GM12878 (cell line): ENCODE results near the gene REEP1. TPM values are rescaled to one million over a fixed set of nuclear protein-coding genes. Genes with fewer than 3 reads are reported as not detected.

Experiments
- ATAC-seq: fragments of 200-7000 bp; cut with Tn5 transposase; 3 replicates; pipeline ENCODE4 v1.9.1; 2020; ENCODE audit warnings: mild to moderate bottlenecking, moderate library complexity
- BruUV-seq: library from RNA; stranded (reverse); fragments of 400-500 nt; replicated peaks from 2 replicates; lab custom pipeline; 2021; lab: Mats Ljungman, UMichigan
- CTCF ChIA-PET: fragments of 300-600 bp; sonication (Branson Sonifier 250); formaldehyde crosslinking; extraction: SDS; loops from one replicate; lab custom pipeline; 2021; ENCODE audit warnings: inconsistent platforms; lab: Yijun Ruan, JAX
- POLR2A ChIA-PET: fragments of 350-600 bp; formaldehyde crosslinking; extraction: SDS; loops from one replicate; lab custom pipeline; 2021; ENCODE audit warnings: inconsistent platforms; lab: Charles Lee
- RAD21 ChIA-PET: fragments of 300-600 bp; sonication (Branson Sonifier 250); formaldehyde crosslinking; loops from one replicate; lab custom pipeline; 2023; ENCODE audit warnings: antibody characterized with exemption; ENCODE audit not compliant: unreplicated experiment; lab: Charles Lee
- SMC1A ChIA-PET: fragments of 300-600 bp; sonication (Branson Sonifier 250); formaldehyde crosslinking; loops from one replicate; lab custom pipeline; 2023; ENCODE audit not compliant: unreplicated experiment, uncharacterized antibody; lab: Charles Lee
- DNase-seq: peaks from one replicate; pipeline ENCODE4 v3.0.0-alpha.2; 2011; ENCODE audit warnings: low read depth, low spot score
- FAIRE-seq: peaks from 3 replicates; lab custom pipeline; 2011; peaks lifted over from hg19 to GRCh38; lab: Jason Lieb, UNC
- H2AFZ ChIP-seq: 2 replicates; pipeline ENCODE4 v1.6.0; 2011; ENCODE audit warnings: low read depth, low read length, control low read depth; ENCODE audit not compliant: control insufficient read depth
- H3K27ac ChIP-seq: 2 replicates; pipeline ENCODE4 v1.5.1; 2011; ENCODE audit warnings: control low read depth; ENCODE audit not compliant: control insufficient read depth, insufficient read depth
- H3K27me3 ChIP-seq, 2 experiments: replicated peaks in 1 of 2; 2 replicates each; pipeline versions ENCODE4 v1.6.0 to v1.6.1; 2011; ENCODE audit warnings: low read length in 1 of 2; ENCODE audit not compliant: control insufficient read depth in 2 of 2, insufficient read depth in 2 of 2
- H3K36me3 ChIP-seq, 2 experiments: 2 replicates each; pipeline ENCODE4 v1.5.1; 2011; ENCODE audit warnings: low read length in 1 of 2; ENCODE audit not compliant: control insufficient read depth in 2 of 2, insufficient read depth in 2 of 2
- H3K4me1 ChIP-seq: 2 replicates; pipeline ENCODE4 v1.6.1; 2011; ENCODE audit warnings: mild to moderate bottlenecking, low read length, moderate library complexity, mixed read lengths; ENCODE audit not compliant: control insufficient read depth, insufficient read depth
- H3K4me2 ChIP-seq: 2 replicates; pipeline ENCODE4 v1.6.0; 2011; ENCODE audit warnings: control low read depth; ENCODE audit not compliant: control insufficient read depth, insufficient read depth
- H3K4me3 ChIP-seq: fragments of 200-600 bp; sonication (generic); 2 replicates; pipeline ENCODE4 v1.5.1; 2016
- H3K79me2 ChIP-seq: 2 replicates; pipeline ENCODE4 v1.6.0; 2011; ENCODE audit warnings: low read length; ENCODE audit not compliant: control insufficient read depth, insufficient read depth
- H3K9ac ChIP-seq: 2 replicates; pipeline ENCODE4 v1.8.0; 2011; ENCODE audit warnings: low read length, control low read depth, mixed read lengths; ENCODE audit not compliant: control insufficient read depth, insufficient read depth
- H3K9me3 ChIP-seq: replicated peaks from 3 replicates; pipeline ENCODE4 v1.5.1; 2011; ENCODE audit warnings: mild to moderate bottlenecking, low read length; ENCODE audit not compliant: control insufficient read depth, insufficient read depth
- H4K20me1 ChIP-seq: 2 replicates; pipeline ENCODE4 v1.6.0; 2011; ENCODE audit not compliant: control insufficient read depth, insufficient read depth
- GABPA ChIP-seq: IDR thresholded peaks from 2 replicates; pipeline ENCODE4 v1.6.1; 2014; ENCODE audit warnings: antibody characterized with exemption, low read depth, mild to moderate bottlenecking, inconsistent platforms
- MEF2A ChIP-seq: IDR thresholded peaks from 2 replicates; pipeline ENCODE4 v1.6.1; 2011; ENCODE audit warnings: low read depth, mild to moderate bottlenecking, low read length, moderate library complexity; ENCODE audit not compliant: insufficient read depth
- POU2F2 ChIP-seq: IDR thresholded peaks from 3 replicates; pipeline ENCODE4 v1.6.1; 2011; ENCODE audit warnings: low read depth, mild to moderate bottlenecking, low read length, borderline replicate concordance
- SPI1 ChIP-seq: IDR thresholded peaks from 2 replicates; pipeline ENCODE4 v1.6.1; 2011; ENCODE audit warnings: low read depth, mild to moderate bottlenecking, low read length, moderate library complexity, borderline replicate concordance; ENCODE audit not compliant: insufficient read depth
- WGBS: methylation state at CpG from one replicate; pipeline ENCODE4 v1.1.6; 2016; ENCODE audit warnings: low lambda C conversion rate; ENCODE audit not compliant: insufficient replicate concordance, insufficient coverage; ENCODE audit errors: missing lambda C conversion rate; 5-methylcytosine and 5-hydroxymethylcytosine counted together
- in situ Hi-C: fragments of 300-500 bp; cut with MboI; formaldehyde crosslinking; loops from 9 replicates; pipeline ENCODE4 v1.14.3; 2018; ENCODE audit warnings: mixed read lengths
- intact Hi-C: fragments of 100-400 bp; cut with micrococcal nuclease; formaldehyde crosslinking; loops from one replicate; pipeline ENCODE4 v1.14.2; 2022; ENCODE audit not compliant: unreplicated experiment
- polyA plus RNA-seq, 11 experiments: library from polyadenylated mRNA; depleted of rRNA in 4 of 11; unstranded in 6 of 11; stranded (reverse) in 5 of 11; fragments of >200 nt; fragmentation: Nextera tagmentation in 4 of 11; fragmentation: Illumina TruSeq in 1 of 11; extraction: Ambion mirVana in 4 of 11; extraction: Trizol in 1 of 11; gene quantifications; 1 replicate in 1 of 11; 2 replicates in 10 of 11; pipeline versions ENCODE4 v1.2.1 to v1.2.3, GENCODE V29; 2011 to 2016; ENCODE audit warnings: inconsistent platforms in 2 of 11, missing spikeins in 2 of 11, low read depth in 1 of 11
- total RNA-seq, 4 experiments: library from RNA; depleted of rRNA in 3 of 4; stranded (reverse); fragments of >200 nt in 3 of 4; fragmentation: Illumina TruSeq in 1 of 4; extraction: Trizol in 1 of 4; gene quantifications; 2 replicates each; pipeline versions ENCODE4 v1.2.1 to v1.2.3, GENCODE V29; 2013 to 2021

The REEP1 gene
- total and polyA plus RNA-seq, 10 of the 15 experiments (the other 5 are each of a cell fraction or from before 2014, with no cell fraction given), result 0.02 to 0.30 (median 0.09) TPM; not detected in 1

GRCh38 chr2:86211033-86211795 lies 126.2 kb downstream of the REEP1 start:
- DNase-seq (no peak), FAIRE-seq (peak; percentile 84), ATAC-seq (no peak; the same call in 2 of the 3 replicates)
- Histone ChIP-seq H3K4me3 (no peak overlapping the region), H3K79me2 (no peaks in the 10 kb centered on the region), H4K20me1 (no peaks in the 10 kb centered on the region), H3K4me2 (no peak overlapping the region), H3K27me3 (no peaks in the 10 kb centered on the region), H3K27ac (no peak overlapping the region; the same call in 1 of the 2 replicates), H2AFZ (no peak overlapping the region), H3K4me1 (peaks cover 3% of the 10 kb centered on the region; the same call in 1 of the 2 replicates), H3K9ac (no peak overlapping the region), H3K36me3 (peaks cover 9 to 18% of the 10 kb centered on the region in 2 experiments), H3K9me3 (no peaks in the 10 kb centered on the region)
- no TSS peak for BruUV-seq
- in situ Hi-C loops, result no loop called here
- POLR2A ChIA-PET, result interaction anchor here (0.7 kb wide), 1 partner anchor 9 kb away, joined by 3 read pairs; no protein-coding TSS in a partner anchor
- SMC1A ChIA-PET, result interaction anchor here (1.4 kb wide), 1 partner anchor 10 kb away, joined by 4 read pairs; no protein-coding TSS in a partner anchor
- RAD21 ChIA-PET, result no interaction called here
- intact Hi-C loops, result no loop called here
- TF ChIP-seq MEF2A (no peak), GABPA (no peak), SPI1 (peak; percentile 33; the same call in 1 of the 2 replicates), POU2F2 (0 out of 3 replicates have a peak, but pooled peaks have one; percentile 41)
- CTCF ChIA-PET, result interaction anchor here (1.3 kb wide), 1 partner anchor 10 kb away, joined by 5 read pairs; no protein-coding TSS in a partner anchor
- WGBS, result 48% methylated on average over 2 of the region's 2 CpGs
